ENCODE results near the gene INPP4B.

Gene INPP4B

GRCh38 chr4:142585411-142585810, 260.7 kb downstream of the INPP4B start:
- no peak for TF ChIP-seq CTCF (IDR thresholded peaks at IDR 0.05; ENCODE audit: extremely low read depth, missing control alignments)
- DNase-seq (ENCODE audit: low spot score) = no peak

- no peak for TF ChIP-seq CTCF (IDR thresholded peaks at IDR 0.05; ENCODE audit: extremely low read depth, missing control alignments)
- DNase-seq (ENCODE audit: low spot score) = no peak
These were observed 262.4 kb downstream of the INPP4B start for GRCh38 chr4:142583708-142584107.

- no peak for DNase-seq (ENCODE audit: low spot score)
- TF ChIP-seq CTCF (IDR thresholded peaks at IDR 0.05; ENCODE audit: extremely low read depth, missing control alignments) = no peak
These were observed 263.8 kb downstream of the INPP4B start for GRCh38 chr4:142582340-142582739.

- no peak for TF ChIP-seq CTCF (IDR thresholded peaks at IDR 0.05; ENCODE audit: extremely low read depth, missing control alignments)
- DNase-seq (ENCODE audit: low spot score) = no peak
These were observed 264.2 kb downstream of the INPP4B start for GRCh38 chr4:142581881-142582280.

- TF ChIP-seq CTCF (IDR thresholded peaks at IDR 0.05; ENCODE audit: extremely low read depth, missing control alignments) = no peak
- no peak for DNase-seq (ENCODE audit: low spot score)
These were observed 266.7 kb downstream of the INPP4B start for GRCh38 chr4:142579443-142579842.

- no peak for DNase-seq (ENCODE audit: low spot score)
- TF ChIP-seq CTCF (IDR thresholded peaks at IDR 0.05; ENCODE audit: extremely low read depth, missing control alignments) = no peak
These were observed 271.8 kb downstream of the INPP4B start for GRCh38 chr4:142574306-142574705.

GRCh38 chr4:142572071-142572470, 274.0 kb downstream of the INPP4B start:
- DNase-seq (ENCODE audit: low spot score) = no peak
- TF ChIP-seq CTCF (IDR thresholded peaks at IDR 0.05; ENCODE audit: extremely low read depth, missing control alignments) = no peak

All from GM20000 (cell line).